Measurements from ENCODE around the gene CNTNAP2.

Gene CNTNAP2

GRCh38 chr7:147412109-147412508 is 1295.5 kb downstream of the CNTNAP2 start:
- CTCF ChIA-PET: no interaction called here
- Mint-ChIP-seq H3K27me3 (no peaks in the 10 kb centered on the region), H3K4me3 (no peak overlapping the region), H3K27ac (no peak overlapping the region), H3K9me3 (peaks cover 29% of the 10 kb centered on the region), H3K36me3 (no peaks in the 10 kb centered on the region), H3K4me1 (no peaks in the 10 kb centered on the region)
- DNase-seq: no peak

GRCh38 chr7:147412782-147413556 is 1296.4 kb downstream of the CNTNAP2 start:
- Mint-ChIP-seq H3K27me3 (no peaks in the 10 kb centered on the region), H3K9me3 (peaks cover 26% of the 10 kb centered on the region), H3K4me3 (no peak overlapping the region), H3K4me1 (no peaks in the 10 kb centered on the region), H3K27ac (no peak overlapping the region), H3K36me3 (no peaks in the 10 kb centered on the region)
- no peak for DNase-seq
- CTCF ChIA-PET: no interaction called here

- H3K4me3 Mint-ChIP-seq: no peak overlapping the region
- no peaks in the 10 kb centered on the region for H3K36me3 Mint-ChIP-seq
- DNase-seq: no peak
- CTCF ChIA-PET: no interaction called here
- no peak overlapping the region for H3K27ac Mint-ChIP-seq
- no peaks in the 10 kb centered on the region for H3K27me3 Mint-ChIP-seq
- H3K4me1 Mint-ChIP-seq: no peaks in the 10 kb centered on the region
- H3K9me3 Mint-ChIP-seq: peaks cover 24% of the 10 kb centered on the region
Measured at GRCh38 chr7:147413557-147413870, 1296.9 kb downstream of the CNTNAP2 start.

GRCh38 chr7:147415991-147416390 is 1299.4 kb downstream of the CNTNAP2 start:
- Mint-ChIP-seq H3K9me3 (peaks cover 20% of the 10 kb centered on the region), H3K4me1 (no peaks in the 10 kb centered on the region), H3K27ac (no peak overlapping the region), H3K36me3 (no peaks in the 10 kb centered on the region), H3K4me3 (no peak overlapping the region), H3K27me3 (no peaks in the 10 kb centered on the region)
- CTCF ChIA-PET: no interaction called here
- no peak for DNase-seq

- Mint-ChIP-seq H3K4me3 (no peak overlapping the region), H3K27me3 (no peaks in the 10 kb centered on the region), H3K27ac (no peak overlapping the region), H3K4me1 (no peaks in the 10 kb centered on the region), H3K36me3 (no peaks in the 10 kb centered on the region), H3K9me3 (peaks cover 15% of the 10 kb centered on the region)
- DNase-seq: no peak
- CTCF ChIA-PET: interaction anchor here (0.7 kb wide), 1 partner anchor 19 kb away, joined by 3 read pairs; no protein-coding TSS in a partner anchor
Measured at GRCh38 chr7:147418966-147419365, 1302.4 kb downstream of the CNTNAP2 start.

- Mint-ChIP-seq H3K9me3 (peaks cover 8% of the 10 kb centered on the region), H3K4me1 (no peaks in the 10 kb centered on the region), H3K27me3 (no peaks in the 10 kb centered on the region), H3K27ac (no peak overlapping the region), H3K4me3 (no peak overlapping the region), H3K36me3 (no peaks in the 10 kb centered on the region)
- CTCF ChIA-PET: no interaction called here
- no peak for DNase-seq
Measured at GRCh38 chr7:147423875-147424274, 1307.3 kb downstream of the CNTNAP2 start.

- Mint-ChIP-seq H3K9me3 (peaks cover 13% of the 10 kb centered on the region), H3K36me3 (no peaks in the 10 kb centered on the region), H3K4me1 (no peaks in the 10 kb centered on the region), H3K27ac (no peak overlapping the region), H3K4me3 (no peak overlapping the region), H3K27me3 (no peaks in the 10 kb centered on the region)
- no peak for DNase-seq
- CTCF ChIA-PET: no interaction called here
Measured at GRCh38 chr7:147428075-147428474, 1311.5 kb downstream of the CNTNAP2 start.

GRCh38 chr7:147429961-147430360 is 1313.4 kb downstream of the CNTNAP2 start:
- H3K9me3 Mint-ChIP-seq: peaks cover 14% of the 10 kb centered on the region
- DNase-seq: no peak

GRCh38 chr7:147432079-147432478 is 1315.5 kb downstream of the CNTNAP2 start:
- Mint-ChIP-seq H3K9me3 (peaks cover 11% of the 10 kb centered on the region), H3K27ac (no peak overlapping the region), H3K4me1 (no peaks in the 10 kb centered on the region), H3K4me3 (no peak overlapping the region), H3K27me3 (no peaks in the 10 kb centered on the region), H3K36me3 (no peaks in the 10 kb centered on the region)
- no peak for DNase-seq
- CTCF ChIA-PET: no interaction called here

More at GRCh38 chr7:147429961-147430360, 1313.4 kb downstream of the CNTNAP2 start:
- H3K4me1 Mint-ChIP-seq: no peaks in the 10 kb centered on the region
- no peak overlapping the region for H3K4me3 Mint-ChIP-seq
- no peak overlapping the region for H3K27ac Mint-ChIP-seq
- CTCF ChIA-PET: no interaction called here
- H3K27me3 Mint-ChIP-seq: no peaks in the 10 kb centered on the region
- no peaks in the 10 kb centered on the region for H3K36me3 Mint-ChIP-seq

- Mint-ChIP-seq H3K4me1 (no peaks in the 10 kb centered on the region), H3K36me3 (no peaks in the 10 kb centered on the region), H3K27me3 (no peaks in the 10 kb centered on the region), H3K9me3 (peaks cover 8% of the 10 kb centered on the region), H3K27ac (no peak overlapping the region), H3K4me3 (no peak overlapping the region)
- DNase-seq: no peak
- CTCF ChIA-PET: no interaction called here
Measured at GRCh38 chr7:147432576-147432975, 1316.0 kb downstream of the CNTNAP2 start.

GRCh38 chr7:147436718-147437117 is 1320.1 kb downstream of the CNTNAP2 start:
- H3K9me3 Mint-ChIP-seq: peaks cover 9% of the 10 kb centered on the region
- DNase-seq: no peak
- H3K4me3 Mint-ChIP-seq: no peak overlapping the region
- CTCF ChIA-PET: no interaction called here
- no peaks in the 10 kb centered on the region for H3K27me3 Mint-ChIP-seq
- no peaks in the 10 kb centered on the region for H3K4me1 Mint-ChIP-seq
- H3K36me3 Mint-ChIP-seq: no peaks in the 10 kb centered on the region
- no peak overlapping the region for H3K27ac Mint-ChIP-seq

- Mint-ChIP-seq H3K27ac (no peak overlapping the region), H3K4me1 (no peaks in the 10 kb centered on the region), H3K36me3 (no peaks in the 10 kb centered on the region), H3K9me3 (peaks cover 14% of the 10 kb centered on the region), H3K27me3 (no peaks in the 10 kb centered on the region), H3K4me3 (no peak overlapping the region)
- DNase-seq: no peak
- CTCF ChIA-PET: no interaction called here
Measured at GRCh38 chr7:147438216-147438615, 1321.6 kb downstream of the CNTNAP2 start.

GRCh38 chr7:147443942-147444341 is 1327.3 kb downstream of the CNTNAP2 start:
- DNase-seq: no peak
- H3K36me3 Mint-ChIP-seq: no peaks in the 10 kb centered on the region
- CTCF ChIA-PET: no interaction called here
- H3K27me3 Mint-ChIP-seq: no peaks in the 10 kb centered on the region
- H3K4me3 Mint-ChIP-seq: no peak overlapping the region
- no peak overlapping the region for H3K27ac Mint-ChIP-seq
- H3K4me1 Mint-ChIP-seq: no peaks in the 10 kb centered on the region
- H3K9me3 Mint-ChIP-seq: peaks cover 20% of the 10 kb centered on the region

GRCh38 chr7:147452816-147453215 is 1336.2 kb downstream of the CNTNAP2 start:
- Mint-ChIP-seq H3K27ac (no peak overlapping the region), H3K27me3 (no peaks in the 10 kb centered on the region), H3K4me3 (no peak overlapping the region), H3K36me3 (no peaks in the 10 kb centered on the region), H3K9me3 (peaks cover 4% of the 10 kb centered on the region), H3K4me1 (no peaks in the 10 kb centered on the region)
- CTCF ChIA-PET: no interaction called here
- DNase-seq: no peak

GRCh38 chr7:147465223-147465622 is 1348.6 kb downstream of the CNTNAP2 start:
- Mint-ChIP-seq H3K4me1 (no peaks in the 10 kb centered on the region), H3K27me3 (no peaks in the 10 kb centered on the region), H3K27ac (no peak overlapping the region), H3K36me3 (no peaks in the 10 kb centered on the region), H3K9me3 (peaks cover 5% of the 10 kb centered on the region), H3K4me3 (no peak overlapping the region)
- no peak for DNase-seq
- CTCF ChIA-PET: no interaction called here

GRCh38 chr7:147472556-147472955 is 1356.0 kb downstream of the CNTNAP2 start:
- no peak for DNase-seq
- no peaks in the 10 kb centered on the region for H3K36me3 Mint-ChIP-seq
- H3K4me1 Mint-ChIP-seq: no peaks in the 10 kb centered on the region
- H3K27ac Mint-ChIP-seq: no peak overlapping the region
- H3K4me3 Mint-ChIP-seq: no peak overlapping the region
- no peaks in the 10 kb centered on the region for H3K27me3 Mint-ChIP-seq
- H3K9me3 Mint-ChIP-seq: peaks cover 18% of the 10 kb centered on the region
- CTCF ChIA-PET: no interaction called here
